GM18508 (cell line): ENCODE data around the gene ULK4.
"Not testable (repeated sequence)": the region's sequence is repeated elsewhere in the genome, so short reads cannot be mapped to it uniquely, and the experiment has no call there.

ENCODE experiments used
- ATAC-seq: cut with Tn5 transposase; IDR thresholded peaks from one replicate; pipeline ENCODE4 v1.9.1; 2021; ENCODE audit warnings: moderate number of reproducible peaks; ENCODE audit not compliant: insufficient read depth, unreplicated experiment

The ULK4 gene

GRCh38 chr3:41960826-41961750, 815 bp downstream of the ULK4 start:
- ATAC-seq: peak; percentile 6

GRCh38 chr3:41956574-41956973, 5.3 kb downstream of the ULK4 start:
- ATAC-seq: no peak

DNA sequence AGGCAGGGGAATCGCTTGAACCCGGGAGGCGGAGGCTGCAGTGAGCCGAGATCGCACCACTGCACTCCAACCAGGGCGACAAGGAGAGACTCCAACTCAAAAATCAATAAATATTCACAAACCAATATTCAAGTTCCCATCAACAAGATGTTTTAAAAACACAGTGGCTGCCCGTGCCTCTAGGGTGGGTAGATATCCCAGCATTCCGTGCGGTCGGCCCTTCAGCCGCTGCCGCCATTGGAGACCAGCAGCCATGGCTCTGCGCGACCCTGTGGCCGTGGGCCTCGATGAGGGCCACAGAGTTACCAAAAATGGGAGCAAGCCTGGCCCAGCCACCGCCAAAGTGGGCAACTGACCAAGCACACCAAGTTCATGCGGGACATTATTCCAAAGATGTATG, 6.7 kb downstream of the ULK4 start:
- ATAC-seq: no peak

GRCh38 chr3:41943311-41943843, 18.5 kb downstream of the ULK4 start:
- no peak for ATAC-seq

DNA sequence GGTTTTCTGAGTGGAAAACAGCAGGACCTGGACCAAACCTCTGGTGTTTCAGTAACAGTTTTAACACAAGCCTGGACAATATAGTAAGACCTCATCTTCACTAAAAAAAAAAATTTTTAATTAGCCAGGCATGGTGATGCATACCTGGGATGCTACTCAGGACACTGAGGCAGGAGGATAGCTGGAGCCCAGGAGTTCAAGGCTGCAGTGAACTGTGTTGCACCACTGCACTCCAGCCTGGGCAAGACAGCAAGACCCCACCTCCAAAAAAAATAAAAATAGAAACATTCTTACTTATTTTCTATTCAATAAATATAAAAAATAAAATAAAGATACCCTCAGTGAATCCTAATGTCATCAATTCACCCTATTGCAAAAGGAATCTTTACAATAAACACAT, 21.5 kb downstream of the ULK4 start:
- no peak for ATAC-seq

- no peak for ATAC-seq
These were observed 25.5 kb downstream of the ULK4 start for GRCh38 chr3:41936384-41936783.

DNA sequence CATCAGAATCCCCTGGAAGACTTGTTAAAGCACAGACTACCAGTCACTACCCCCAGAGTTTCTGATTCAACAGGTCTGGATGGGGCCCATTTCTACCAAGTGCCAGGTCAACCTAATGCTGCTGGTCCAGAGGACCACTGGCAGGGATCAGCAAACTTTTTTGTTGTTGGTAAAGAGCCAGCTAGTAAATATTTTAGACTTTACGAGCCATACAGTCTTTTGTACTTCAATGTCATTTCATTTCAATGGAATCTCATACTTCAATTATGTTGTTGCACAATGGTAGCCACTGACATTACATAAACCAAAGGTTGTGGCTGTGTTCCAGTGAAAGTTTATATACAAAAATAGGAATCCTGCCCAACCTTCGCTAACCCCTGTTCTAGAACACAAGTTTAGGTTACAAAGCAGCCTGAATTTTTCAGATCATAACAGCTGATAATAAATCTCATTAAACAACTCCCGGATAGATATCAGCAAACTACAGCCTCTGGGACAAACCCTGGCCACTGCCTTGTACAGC, 28.7 kb downstream of the ULK4 start:
- ATAC-seq: no peak

GRCh38 chr3:41932464-41932863, 29.4 kb downstream of the ULK4 start:
- ATAC-seq: no peak

DNA sequence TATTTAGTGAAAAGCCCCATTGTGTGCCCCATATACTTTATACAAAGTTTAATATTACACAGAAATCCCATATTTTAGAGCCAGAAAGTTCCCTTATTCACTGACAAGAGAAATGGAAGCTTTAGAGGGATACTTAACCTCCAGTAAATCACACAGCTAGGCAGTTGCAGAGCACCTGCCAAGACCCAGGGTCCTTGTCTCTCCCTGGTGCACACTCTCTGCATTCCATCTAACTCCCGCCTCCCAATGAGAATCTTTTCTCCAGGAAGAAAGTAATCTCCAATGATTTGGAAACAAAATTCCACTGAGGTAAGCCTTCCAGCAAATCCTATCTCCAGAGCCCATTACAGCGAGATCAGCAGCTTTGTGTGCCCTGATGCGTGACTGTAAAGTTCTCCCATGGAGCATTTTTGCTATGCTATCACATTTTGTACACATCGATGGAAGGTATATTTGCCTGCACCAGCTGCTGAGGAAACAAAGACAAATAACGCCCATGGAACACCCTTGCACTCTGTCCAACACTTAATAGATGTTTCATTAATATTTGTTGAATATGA, 41.4 kb downstream of the ULK4 start:
- ATAC-seq: no peak

DNA sequence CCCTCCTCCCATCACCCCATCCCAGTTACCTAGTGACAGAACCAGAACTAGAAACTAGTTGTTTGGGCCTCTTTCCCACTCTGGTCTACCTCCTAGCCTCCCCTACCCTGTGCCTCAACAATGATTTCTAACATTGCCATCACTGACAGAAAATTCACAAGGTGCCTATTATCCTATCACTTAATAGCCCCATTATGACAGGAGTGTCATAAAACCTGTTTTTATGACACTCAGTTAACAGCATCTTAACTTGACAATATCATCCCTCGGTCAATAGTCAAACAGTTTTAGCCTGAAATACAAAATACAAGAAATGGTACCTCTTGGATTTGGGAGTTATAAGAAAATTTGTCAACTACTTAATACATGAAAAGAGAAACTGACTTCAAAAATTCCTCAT, 46.5 kb downstream of the ULK4 start:
- ATAC-seq: no peak

DNA sequence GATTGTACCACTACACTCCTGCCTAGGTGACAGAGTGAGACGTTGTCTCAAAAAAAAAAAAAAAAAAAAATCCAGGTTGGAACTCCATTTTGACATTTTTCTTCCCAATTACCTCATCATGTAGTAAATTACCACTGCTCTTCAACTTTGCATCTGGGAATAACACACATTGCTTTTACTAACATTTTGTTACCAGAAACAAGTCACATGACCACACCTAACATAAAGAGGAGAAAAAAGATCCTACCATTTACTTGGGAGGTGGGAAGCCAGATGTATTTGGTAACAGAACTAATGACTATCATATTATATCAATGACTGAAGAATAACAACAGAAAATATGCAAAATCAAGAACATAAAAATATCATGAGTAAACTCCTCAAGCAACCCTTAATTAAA, 49.6 kb downstream of the ULK4 start:
- ATAC-seq: no peak

- ATAC-seq: no peak
These were observed 54.4 kb downstream of the ULK4 start for GRCh38 chr3:41907330-41908073.

- ATAC-seq: no peak
These were observed 61.6 kb downstream of the ULK4 start for GRCh38 chr3:41900265-41900664.

DNA sequence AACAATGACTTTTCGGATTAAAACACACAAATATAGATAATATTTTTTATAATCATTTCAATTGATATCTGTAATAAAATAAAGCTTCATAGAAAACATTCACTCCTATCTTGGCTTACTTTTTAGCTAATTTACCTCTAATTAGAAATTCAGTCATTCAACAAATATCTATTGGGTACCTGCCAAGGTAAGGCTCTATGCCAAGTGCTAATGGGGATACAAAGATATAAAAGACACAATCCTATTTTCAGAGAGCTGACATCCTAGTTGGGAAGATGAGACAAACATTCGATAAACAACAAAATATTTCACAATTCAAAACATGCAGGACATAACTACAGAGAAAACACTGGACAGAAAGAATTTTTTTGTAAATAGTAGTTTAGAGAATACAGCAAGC, 63.3 kb downstream of the ULK4 start:
- no peak for ATAC-seq

GRCh38 chr3:41893977-41894376, 67.9 kb downstream of the ULK4 start:
- ATAC-seq: no peak

DNA sequence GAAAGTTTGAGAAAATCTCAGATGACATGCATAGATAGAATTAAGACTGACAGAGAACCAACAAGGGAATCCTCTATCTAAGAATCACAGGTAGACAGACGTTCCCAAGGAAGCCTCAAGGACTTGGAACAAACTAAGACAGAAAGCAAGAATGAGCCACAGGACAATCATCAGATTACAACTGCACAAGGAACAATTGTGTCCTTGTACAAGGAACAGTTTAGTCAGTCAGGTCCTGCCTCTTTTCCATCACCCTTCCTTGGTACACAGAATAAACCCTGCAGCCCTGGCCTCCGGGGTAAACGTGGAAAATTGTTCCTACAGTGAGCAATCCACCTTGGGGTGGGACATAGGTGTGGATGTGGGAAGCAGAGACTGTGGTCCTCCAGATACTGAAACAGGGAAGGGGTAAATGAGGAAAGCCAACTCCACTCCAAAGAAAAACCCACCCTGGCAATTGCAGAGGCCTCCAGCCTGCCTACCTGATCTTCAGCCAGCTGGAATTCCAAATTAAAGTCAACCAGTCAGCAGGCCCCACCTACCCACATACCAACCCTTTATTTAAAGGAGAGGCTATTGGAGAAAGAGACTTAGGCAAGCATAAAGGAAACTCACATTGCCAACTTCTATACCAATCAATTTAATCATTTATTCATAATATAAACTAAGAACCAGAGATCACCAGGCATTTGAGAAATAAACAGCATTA, 73.4 kb downstream of the ULK4 start:
- ATAC-seq: no peak

GRCh38 chr3:41882956-41883355, 78.9 kb downstream of the ULK4 start:
- no peak for ATAC-seq

- ATAC-seq: no peak
These were observed 80.6 kb downstream of the ULK4 start for GRCh38 chr3:41881233-41881821.

DNA sequence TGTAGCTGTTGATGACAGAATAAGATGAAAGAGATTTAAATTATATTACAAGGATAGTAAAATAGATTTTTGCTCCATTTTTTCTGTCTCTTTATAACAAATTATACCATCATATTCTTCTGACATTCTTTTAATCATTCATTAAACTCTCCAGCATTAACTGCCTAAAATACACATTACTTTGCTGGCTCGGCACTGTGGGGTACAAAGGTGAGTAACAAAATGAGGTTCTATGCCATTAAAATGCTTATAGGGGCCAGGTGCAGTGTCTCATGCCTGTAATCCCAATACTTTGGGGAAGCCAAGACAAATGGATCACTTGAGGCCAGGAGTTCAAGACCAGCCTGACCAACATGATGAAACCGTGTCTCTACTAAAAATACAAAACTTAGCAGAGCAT, 81.5 kb downstream of the ULK4 start:
- ATAC-seq: no peak

- ATAC-seq: not testable (repeated sequence)
These were observed 84.2 kb downstream of the ULK4 start for GRCh38 chr3:41877741-41878140.
